A549 treated with GW870086 at 1 μM for 4 hours (cell line): Measurements from ENCODE around the gene GATAD2B. TPM values are rescaled to one million over a fixed set of nuclear protein-coding genes. Genes with fewer than 3 reads are reported as not detected.

Experiments
- total RNA-seq: library from RNA; stranded (reverse); fragments of 200-300 nt; extraction: Qiagen RNA extraction; gene quantifications from 5 replicates; pipeline ENCODE4 v1.2.3, GENCODE V29; 2022; ENCODE audit warnings: low read depth

Gene GATAD2B
- 6.4 to 14.8 TPM (median 9.0 TPM) in 5 replicates for total RNA-seq

GRCh38 chr1:153922972-153923925 lies at the start of gene GATAD2B:
GATAD2B (minus strand) TSS chr1:153922972; CDS start chr1:153828347, 94,625 bp downstream.

GRCh38 chr1:153967107-153967999 lies 44.6 kb upstream of the GATAD2B start, which contains the start of gene CREB3L4:
CREB3L4 (plus strand) TSS chr1:153967902; CDS start chr1:153968526, 624 bp downstream.

GRCh38 chr1:153963030-153963849 lies 40.5 kb upstream of the GATAD2B start, which contains the start of gene SLC39A1:
SLC39A1 (minus strand) TSS chr1:153963537; CDS start chr1:153962715, 822 bp downstream.

GRCh38 chr1:153958111-153958960 lies 35.6 kb upstream of the GATAD2B start, which contains the start of gene CRTC2:
CRTC2 (minus strand) TSS chr1:153958612; CDS start chr1:153958497, 115 bp downstream.

GRCh38 chr1:153946622-153947241 lies 24.0 kb upstream of the GATAD2B start, which contains the start of gene DENND4B:
DENND4B (minus strand) TSS chr1:153946718; CDS start chr1:153944374, 2,344 bp downstream.

GRCh38 chr1:153774780-153775457 lies 147.9 kb downstream of the GATAD2B start, which contains the start of gene SLC27A3:
SLC27A3 (plus strand) TSS chr1:153775407; CDS start chr1:153775498, 91 bp downstream.

Other genes starting within 250 kb of the GATAD2B start
- 0.97 to 1.6 TPM (median 1.1 TPM) in 5 replicates for gene NPR1, start 244.3 kb downstream of the GATAD2B start, total RNA-seq
- 16.1 to 20.1 TPM (median 18.6 TPM) in 5 replicates for gene INTS3, start 194.9 kb downstream of the GATAD2B start, total RNA-seq
- gene SLC27A3, start 147.6 kb downstream of the GATAD2B start, total RNA-seq: 0.91 to 2.4 TPM (median 1.6 TPM) in 5 replicates
- gene DENND4B, start 23.7 kb upstream of the GATAD2B start, total RNA-seq: 25.8 to 35.7 TPM (median 32.4 TPM) in 5 replicates
- gene CRTC2, start 35.6 kb upstream of the GATAD2B start, total RNA-seq: 30.1 to 40.4 TPM (median 37.5 TPM) in 5 replicates
- gene SLC39A1, start 40.6 kb upstream of the GATAD2B start, total RNA-seq: 151 to 164 TPM (median 162 TPM) in 5 replicates
- 7.2 to 9.5 TPM (median 9.4 TPM) in 5 replicates for gene CREB3L4, start 44.9 kb upstream of the GATAD2B start, total RNA-seq
- 120 to 164 TPM (median 155 TPM) in 5 replicates for gene JTB, start 54.7 kb upstream of the GATAD2B start, total RNA-seq
- 126 to 141 TPM (median 136 TPM) in 5 replicates for gene RAB13, start 63.4 kb upstream of the GATAD2B start, total RNA-seq
- 4,264 to 8,287 TPM (median 4,398 TPM) in 5 replicates for gene RPS27, start 67.8 kb upstream of the GATAD2B start, total RNA-seq
- gene NUP210L, start 232.1 kb upstream of the GATAD2B start, total RNA-seq: 0.02 TPM in 1 of 5 replicates, not detected in the others